ENCODE results near the gene AFAP1.

GRCh38 chr4:7785017-7785416 lies 154.6 kb downstream of the AFAP1 start:
- TF ChIP-seq CTCF (IDR thresholded peaks at IDR 0.05) (no peak), POLR2A (IDR thresholded peaks at IDR 0.05) (no peak)

Data from esophagus squamous epithelium (tissue), 4 donors.